WTC11 (cell line): ENCODE results near the gene CHADL. TPM values are rescaled to one million over a fixed set of nuclear protein-coding genes. Genes with fewer than 3 reads are reported as not detected.

Source experiments
- ATAC-seq: fragments of 200-7000 bp; cut with Tn5 transposase; 2 replicates; pipeline ENCODE4 v1.10.0; 2021; ENCODE audit warnings: mild to moderate bottlenecking, moderate library complexity
- CTCF ChIA-PET: fragments of 300-600 bp; sonication (Branson Sonifier 250); formaldehyde crosslinking; loops from one replicate; lab custom pipeline; 2021; ENCODE audit warnings: antibody characterized with exemption; lab: Charles Lee
- POLR2A ChIA-PET: fragments of 350-600 bp; sonication (Branson Sonifier 250); formaldehyde crosslinking; loops from one replicate; lab custom pipeline; 2021; ENCODE audit warnings: antibody characterized with exemption; lab: Charles Lee
- DNase-seq: peaks from one replicate; pipeline ENCODE4 v3.0.0; 2021; ENCODE audit warnings: low spot score
- H3K27ac Mint-ChIP-seq: 2 replicates; pipeline ENCODE4 v1.8.0; 2021; ENCODE audit warnings: mixed read lengths
- H3K27me3 Mint-ChIP-seq: 2 replicates; pipeline ENCODE4 v1.8.0; 2021; ENCODE audit warnings: low read depth, mild to moderate bottlenecking, moderate library complexity, mixed read lengths
- H3K36me3 Mint-ChIP-seq: 2 replicates; pipeline ENCODE4 v1.8.0; 2021; ENCODE audit warnings: mixed read lengths
- H3K4me1 Mint-ChIP-seq: 2 replicates; pipeline ENCODE4 v1.8.0; 2022; ENCODE audit warnings: mixed read lengths
- H3K4me3 Mint-ChIP-seq: 2 replicates; pipeline ENCODE4 v1.8.0; 2021; ENCODE audit warnings: mild to moderate bottlenecking, moderate library complexity, mixed read lengths
- H3K9me3 Mint-ChIP-seq: 2 replicates; pipeline ENCODE4 v1.8.0; 2021; ENCODE audit warnings: mixed read lengths
- CREM ChIP-seq: sonication (generic); formaldehyde crosslinking; IDR thresholded peaks from 2 replicates; pipeline ENCODE4 v1.8.1; 2022; ENCODE audit warnings: mild to moderate bottlenecking, missing genetic modification reagents, moderate library complexity
- FOXK1 ChIP-seq: sonication (generic); formaldehyde crosslinking; IDR thresholded peaks from 2 replicates; pipeline ENCODE4 v1.8.0; 2022; ENCODE audit warnings: mild to moderate bottlenecking, moderate library complexity, missing genetic modification reagents
- FOXP1 ChIP-seq: sonication (generic); formaldehyde crosslinking; IDR thresholded peaks from 2 replicates; pipeline ENCODE4 v1.8.0; 2022; ENCODE audit warnings: missing genetic modification reagents, mild to moderate bottlenecking, moderate library complexity, borderline replicate concordance
- IRF2 ChIP-seq: sonication (generic); formaldehyde crosslinking; IDR thresholded peaks from 2 replicates; pipeline ENCODE4 v1.8.0; 2022; ENCODE audit warnings: low read depth, missing genetic modification reagents, borderline replicate concordance
- MXD4 ChIP-seq: fragments of 250-450 bp; sonication (Bioruptor Pico); IDR thresholded peaks from 2 replicates; pipeline ENCODE4 v1.8.0; 2021; ENCODE audit warnings: mild to moderate bottlenecking, moderate library complexity, borderline replicate concordance
- MYBL2 ChIP-seq: sonication (generic); formaldehyde crosslinking; IDR thresholded peaks from 2 replicates; pipeline ENCODE4 v1.8.1; 2023; ENCODE audit warnings: mild to moderate bottlenecking, moderate library complexity, missing genetic modification reagents
- NFE2L1 ChIP-seq: sonication (generic); formaldehyde crosslinking; IDR thresholded peaks from 2 replicates; pipeline ENCODE4 v1.8.1; 2023; ENCODE audit warnings: missing genetic modification reagents
- RORB ChIP-seq: fragments of 250-450 bp; sonication (Bioruptor Pico); IDR thresholded peaks from 2 replicates; pipeline ENCODE4 v1.9.0; 2021; ENCODE audit warnings: mild to moderate bottlenecking
- TCF7 ChIP-seq: sonication (generic); formaldehyde crosslinking; IDR thresholded peaks from 2 replicates; pipeline ENCODE4 v1.8.0; 2022; ENCODE audit warnings: mild to moderate bottlenecking, low read depth, missing genetic modification reagents, moderate library complexity
- ZNF263 ChIP-seq: sonication (generic); formaldehyde crosslinking; IDR thresholded peaks from 2 replicates; pipeline ENCODE4 v1.8.1; 2022; ENCODE audit warnings: low read depth, mild to moderate bottlenecking, moderate library complexity, missing genetic modification reagents
- ZNF423 ChIP-seq: fragments of 250-450 bp; sonication (Bioruptor Pico); IDR thresholded peaks from 2 replicates; pipeline ENCODE4 v2.1.2; 2022; ENCODE audit warnings: mild to moderate bottlenecking, moderate library complexity
- total RNA-seq: library from RNA; stranded (reverse); gene quantifications from 3 replicates; pipeline ENCODE4 v1.2.3, GENCODE V29; 2021
- TF ChIP-seq, protein P1 (sequence below): fragments of 250-450 bp; sonication (Bioruptor Pico); conservative IDR thresholded peaks from 2 replicates; pipeline ENCODE4 v1.9.0; 2021; ENCODE audit warnings: mild to moderate bottlenecking
- TF ChIP-seq, protein P2 (sequence below): fragments of 200-600 bp; IDR thresholded peaks from 2 replicates; pipeline ENCODE4 v1.8.0; 2022; ENCODE audit warnings: antibody characterized with exemption
- TF ChIP-seq, protein P3 (sequence below): sonication (generic); formaldehyde crosslinking; IDR thresholded peaks from 2 replicates; pipeline ENCODE4 v1.8.0; 2022; ENCODE audit warnings: missing genetic modification reagents
- TF ChIP-seq, protein P4 (sequence below): sonication (generic); formaldehyde crosslinking; IDR thresholded peaks from 2 replicates; pipeline ENCODE4 v1.8.1; 2022; ENCODE audit warnings: low read depth, missing genetic modification reagents, borderline replicate concordance

Gene CHADL
- total RNA-seq, 1 experiment from 2014 or later = 1.2 TPM

DNA sequence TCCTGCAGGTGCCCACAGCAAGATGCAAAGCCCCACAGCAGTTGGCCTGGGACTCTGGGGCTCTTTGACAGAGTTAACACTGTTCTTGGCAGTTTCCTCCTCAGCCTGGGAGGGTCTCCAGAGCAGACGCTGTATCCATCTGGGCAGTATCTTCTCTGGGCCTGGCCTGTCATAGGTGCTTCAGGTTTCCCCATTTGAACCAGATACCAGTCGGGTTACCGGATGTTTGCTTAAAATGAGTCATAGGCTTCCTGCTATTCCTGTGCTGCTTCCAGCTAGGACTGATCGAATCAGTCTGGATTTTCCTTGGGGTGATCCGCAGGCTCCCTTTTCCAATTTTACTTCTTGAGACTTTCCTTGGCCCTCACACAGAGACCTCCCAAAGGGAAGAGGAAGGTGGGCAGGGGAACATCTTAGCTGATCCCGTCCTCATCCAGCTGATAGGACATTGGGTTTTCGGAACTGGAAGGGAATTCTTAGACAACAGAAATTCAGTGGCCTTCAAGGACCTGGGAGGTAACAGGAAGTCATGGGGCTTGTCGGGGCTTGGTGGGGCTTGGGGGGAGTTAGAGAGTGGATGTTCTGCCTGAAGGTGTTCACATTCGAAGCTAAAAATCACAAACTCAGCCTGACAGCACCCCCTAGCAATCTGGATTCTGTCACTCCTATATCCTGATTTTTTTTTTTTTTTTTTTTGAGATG is 47.7 kb upstream of the CHADL start:
- Mint-ChIP-seq H3K36me3 (peaks cover 9% of the 10 kb centered on the region), H3K27me3 (no peaks in the 10 kb centered on the region), H3K4me1 (peaks cover 43% of the 10 kb centered on the region), H3K9me3 (no peaks in the 10 kb centered on the region), H3K27ac (peak overlapping the region; percentile 98), H3K4me3 (peak overlapping the region; percentile 45; the same call in 1 of the 2 replicates)
- TF ChIP-seq ZNF423 (CRISPR knock-in tag) (peak; percentile 44), MYBL2 (no peak), MXD4 (no peak), IRF2 (no peak), RORB (no peak)
- TF ChIP-seq, protein P1, sequence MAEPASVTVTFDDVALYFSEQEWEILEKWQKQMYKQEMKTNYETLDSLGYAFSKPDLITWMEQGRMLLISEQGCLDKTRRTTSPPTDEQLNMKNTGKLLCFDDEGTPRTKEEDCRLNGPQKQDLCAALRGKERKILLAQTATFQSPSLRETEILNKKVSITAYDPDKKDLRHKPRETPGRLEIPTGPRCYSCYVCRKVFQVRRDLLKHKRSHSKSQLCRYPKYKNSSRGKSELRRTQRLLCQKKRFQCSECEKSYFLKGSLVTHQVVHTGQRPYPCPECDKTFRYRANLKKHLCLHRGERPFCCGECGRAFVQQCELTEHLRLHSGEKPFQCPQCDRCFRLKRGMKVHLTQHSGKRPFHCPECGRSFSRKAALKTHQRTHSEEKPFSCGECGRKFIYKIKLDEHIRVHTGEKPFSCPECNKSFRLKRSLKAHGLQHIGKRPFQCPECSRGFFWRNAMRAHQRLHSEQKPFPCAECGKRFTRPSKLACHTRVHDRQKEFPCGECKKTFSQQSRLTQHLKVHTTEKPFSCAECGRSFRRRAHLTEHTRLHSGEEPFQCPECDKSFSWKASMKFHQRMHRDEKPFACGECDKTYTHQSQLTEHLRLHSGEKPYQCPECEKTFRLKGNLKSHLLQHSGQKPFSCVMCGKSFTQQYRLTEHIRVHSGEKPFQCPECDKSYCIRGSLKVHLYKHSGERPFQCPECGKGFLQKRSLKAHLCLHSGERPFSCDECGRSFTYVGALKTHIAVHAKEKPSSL (CRISPR knock-in tag) = no peak
- TF ChIP-seq, protein P2, sequence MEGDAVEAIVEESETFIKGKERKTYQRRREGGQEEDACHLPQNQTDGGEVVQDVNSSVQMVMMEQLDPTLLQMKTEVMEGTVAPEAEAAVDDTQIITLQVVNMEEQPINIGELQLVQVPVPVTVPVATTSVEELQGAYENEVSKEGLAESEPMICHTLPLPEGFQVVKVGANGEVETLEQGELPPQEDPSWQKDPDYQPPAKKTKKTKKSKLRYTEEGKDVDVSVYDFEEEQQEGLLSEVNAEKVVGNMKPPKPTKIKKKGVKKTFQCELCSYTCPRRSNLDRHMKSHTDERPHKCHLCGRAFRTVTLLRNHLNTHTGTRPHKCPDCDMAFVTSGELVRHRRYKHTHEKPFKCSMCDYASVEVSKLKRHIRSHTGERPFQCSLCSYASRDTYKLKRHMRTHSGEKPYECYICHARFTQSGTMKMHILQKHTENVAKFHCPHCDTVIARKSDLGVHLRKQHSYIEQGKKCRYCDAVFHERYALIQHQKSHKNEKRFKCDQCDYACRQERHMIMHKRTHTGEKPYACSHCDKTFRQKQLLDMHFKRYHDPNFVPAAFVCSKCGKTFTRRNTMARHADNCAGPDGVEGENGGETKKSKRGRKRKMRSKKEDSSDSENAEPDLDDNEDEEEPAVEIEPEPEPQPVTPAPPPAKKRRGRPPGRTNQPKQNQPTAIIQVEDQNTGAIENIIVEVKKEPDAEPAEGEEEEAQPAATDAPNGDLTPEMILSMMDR = no peak
- ATAC-seq = no peak; the same call in 1 of the 2 replicates
- ChIA-PET POLR2A (interaction anchor here (0.6 to 0.8 kb wide), 4 partner anchors 94 to 511 kb away, joined by 3 to 4 read pairs (median 4); partner anchors contain the start of gene TEF), CTCF (interaction anchor here (0.5 to 1.7 kb wide), 2 partner anchors 13 to 216 kb away, joined by 4 read pairs; partner anchors contain the start of gene ZC3H7B)
- DNase-seq = no peak

DNA sequence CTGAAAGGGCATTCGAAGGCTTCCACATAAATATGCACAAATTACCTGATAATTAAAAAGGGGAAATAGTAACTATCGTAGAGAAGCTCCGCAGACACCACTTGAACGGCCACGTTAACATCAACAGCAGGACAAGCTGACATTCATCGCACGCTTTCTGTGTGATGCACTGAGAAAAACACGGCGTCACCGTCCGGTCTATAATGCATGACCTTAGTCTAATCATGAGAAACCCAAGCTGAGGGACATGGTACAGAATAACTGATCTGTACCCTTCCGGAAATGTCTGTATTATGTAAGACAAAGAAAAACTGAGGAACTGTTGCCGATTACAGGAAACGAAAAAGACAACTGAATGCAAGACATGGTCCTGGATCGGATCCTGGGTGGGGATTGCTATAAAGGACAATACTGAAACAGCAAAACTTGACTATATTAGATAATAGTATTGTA is 45.9 kb upstream of the CHADL start:
- CTCF ChIA-PET = interaction anchor here (0.8 to 1.2 kb wide), 4 partner anchors 10 to 117 kb away, joined by 3 to 6 read pairs (median 4); partner anchors contain the start of genes TEF and ZC3H7B
- H3K36me3 Mint-ChIP-seq = peaks cover 17% of the 10 kb centered on the region
- POLR2A ChIA-PET = interaction anchor here (0.6 to 2.1 kb wide), 7 partner anchors 15 to 264 kb away, joined by 3 to 10 read pairs (median 3); partner anchors contain the start of genes PHF5A, TEF and ZC3H7B
- H3K4me3 Mint-ChIP-seq = peak overlapping the region; percentile 88
- DNase-seq = no peak
- no peaks in the 10 kb centered on the region for H3K9me3 Mint-ChIP-seq
- ATAC-seq = peak; percentile 0; the same call in 1 of the 2 replicates
- TF ChIP-seq, protein P3, sequence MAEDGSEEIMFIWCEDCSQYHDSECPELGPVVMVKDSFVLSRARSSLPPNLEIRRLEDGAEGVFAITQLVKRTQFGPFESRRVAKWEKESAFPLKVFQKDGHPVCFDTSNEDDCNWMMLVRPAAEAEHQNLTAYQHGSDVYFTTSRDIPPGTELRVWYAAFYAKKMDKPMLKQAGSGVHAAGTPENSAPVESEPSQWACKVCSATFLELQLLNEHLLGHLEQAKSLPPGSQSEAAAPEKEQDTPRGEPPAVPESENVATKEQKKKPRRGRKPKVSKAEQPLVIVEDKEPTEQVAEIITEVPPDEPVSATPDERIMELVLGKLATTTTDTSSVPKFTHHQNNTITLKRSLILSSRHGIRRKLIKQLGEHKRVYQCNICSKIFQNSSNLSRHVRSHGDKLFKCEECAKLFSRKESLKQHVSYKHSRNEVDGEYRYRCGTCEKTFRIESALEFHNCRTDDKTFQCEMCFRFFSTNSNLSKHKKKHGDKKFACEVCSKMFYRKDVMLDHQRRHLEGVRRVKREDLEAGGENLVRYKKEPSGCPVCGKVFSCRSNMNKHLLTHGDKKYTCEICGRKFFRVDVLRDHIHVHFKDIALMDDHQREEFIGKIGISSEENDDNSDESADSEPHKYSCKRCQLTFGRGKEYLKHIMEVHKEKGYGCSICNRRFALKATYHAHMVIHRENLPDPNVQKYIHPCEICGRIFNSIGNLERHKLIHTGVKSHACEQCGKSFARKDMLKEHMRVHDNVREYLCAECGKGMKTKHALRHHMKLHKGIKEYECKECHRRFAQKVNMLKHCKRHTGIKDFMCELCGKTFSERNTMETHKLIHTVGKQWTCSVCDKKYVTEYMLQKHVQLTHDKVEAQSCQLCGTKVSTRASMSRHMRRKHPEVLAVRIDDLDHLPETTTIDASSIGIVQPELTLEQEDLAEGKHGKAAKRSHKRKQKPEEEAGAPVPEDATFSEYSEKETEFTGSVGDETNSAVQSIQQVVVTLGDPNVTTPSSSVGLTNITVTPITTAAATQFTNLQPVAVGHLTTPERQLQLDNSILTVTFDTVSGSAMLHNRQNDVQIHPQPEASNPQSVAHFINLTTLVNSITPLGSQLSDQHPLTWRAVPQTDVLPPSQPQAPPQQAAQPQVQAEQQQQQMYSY (CRISPR knock-in tag) = peak; percentile 85
- no peak for TF ChIP-seq ZNF263 (CRISPR knock-in tag)
- no peaks in the 10 kb centered on the region for H3K27me3 Mint-ChIP-seq
- H3K27ac Mint-ChIP-seq = peak overlapping the region; percentile 99
- peaks cover 49% of the 10 kb centered on the region for H3K4me1 Mint-ChIP-seq

DNA sequence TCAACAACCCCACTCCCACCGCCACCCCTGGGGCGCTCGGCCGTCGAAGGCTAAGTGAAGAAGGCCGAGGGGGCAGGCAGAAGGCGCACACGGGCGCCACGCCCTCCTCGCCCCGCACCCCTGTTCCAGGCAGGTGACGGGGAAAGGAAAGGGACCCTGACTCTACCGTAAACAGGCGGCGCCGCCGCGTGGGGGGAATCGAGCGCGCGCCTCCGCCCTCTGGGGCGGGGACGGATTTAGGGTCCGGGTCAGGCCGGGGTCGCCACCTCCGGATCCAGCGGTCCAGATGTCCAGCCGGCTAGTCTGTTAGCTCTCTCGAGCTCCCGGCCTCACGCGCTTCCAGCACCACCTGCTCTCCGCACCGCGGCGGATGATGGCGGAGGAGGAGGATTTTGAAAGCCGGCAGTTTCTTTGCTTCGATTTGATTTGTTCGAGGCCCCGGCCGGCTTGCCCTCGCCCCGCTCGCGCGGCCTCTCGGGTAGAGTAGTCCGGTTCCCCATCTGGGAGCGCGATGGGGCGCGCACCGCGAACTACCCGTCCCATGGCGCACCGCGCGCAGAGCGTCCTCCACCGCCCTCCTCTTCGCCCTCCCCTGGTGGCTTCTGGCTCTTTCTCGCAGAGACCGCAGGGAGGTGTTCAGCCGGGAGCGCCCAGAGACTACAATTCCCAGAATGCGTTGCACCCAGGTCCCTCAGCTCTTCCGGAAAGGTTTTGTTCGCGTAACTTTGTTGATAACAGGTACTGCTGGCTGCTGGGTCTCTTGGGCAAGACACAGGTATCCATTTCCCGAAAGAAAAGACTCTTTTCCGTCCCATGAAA is 45.3 kb upstream of the CHADL start, which contains the start of gene RANGAP1:
Gene RANGAP1 (minus strand): TSS at position 368 of the 819 bp plus-strand sequence. CDS start 5,143 bp downstream, outside the sequence.
- H3K4me1 Mint-ChIP-seq = peaks cover 47% of the 10 kb centered on the region
- POLR2A ChIA-PET = interaction anchor here (0.6 to 2.1 kb wide), 9 partner anchors 16 to 264 kb away, joined by 3 to 10 read pairs (median 3); partner anchors contain the start of genes PHF5A, TEF and ZC3H7B
- CTCF ChIA-PET = interaction anchor here (0.6 to 1.2 kb wide), 6 partner anchors 11 to 324 kb away, joined by 3 to 6 read pairs (median 4); partner anchors contain the start of genes TEF and ZC3H7B
- TF ChIP-seq FOXP1 (peak; percentile 60; the same call in 1 of the 2 replicates), FOXK1 (peak; percentile 81), NFE2L1 (CRISPR knock-in tag) (peak; percentile 61; the same call in 1 of the 2 replicates), CREM (CRISPR knock-in tag) (peak; percentile 36; the same call in 1 of the 2 replicates), TCF7 (0 out of 2 replicates have a peak, but pooled peaks have one; percentile 41)
- TF ChIP-seq, protein P4, sequence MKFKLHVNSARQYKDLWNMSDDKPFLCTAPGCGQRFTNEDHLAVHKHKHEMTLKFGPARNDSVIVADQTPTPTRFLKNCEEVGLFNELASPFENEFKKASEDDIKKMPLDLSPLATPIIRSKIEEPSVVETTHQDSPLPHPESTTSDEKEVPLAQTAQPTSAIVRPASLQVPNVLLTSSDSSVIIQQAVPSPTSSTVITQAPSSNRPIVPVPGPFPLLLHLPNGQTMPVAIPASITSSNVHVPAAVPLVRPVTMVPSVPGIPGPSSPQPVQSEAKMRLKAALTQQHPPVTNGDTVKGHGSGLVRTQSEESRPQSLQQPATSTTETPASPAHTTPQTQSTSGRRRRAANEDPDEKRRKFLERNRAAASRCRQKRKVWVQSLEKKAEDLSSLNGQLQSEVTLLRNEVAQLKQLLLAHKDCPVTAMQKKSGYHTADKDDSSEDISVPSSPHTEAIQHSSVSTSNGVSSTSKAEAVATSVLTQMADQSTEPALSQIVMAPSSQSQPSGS = no peak

More for the DNA sequence above, 45.3 kb upstream of the CHADL start, which contains the start of gene RANGAP1:
- no peaks in the 10 kb centered on the region for H3K9me3 Mint-ChIP-seq
- H3K27ac Mint-ChIP-seq = peak within 1 kb of the TSS; percentile 99
- H3K4me3 Mint-ChIP-seq = peak within 1 kb of the TSS; percentile 88
- peaks cover 22% of the 10 kb centered on the region for H3K36me3 Mint-ChIP-seq
- DNase-seq (peak; percentile 99), ATAC-seq (peak; percentile 98)
- H3K27me3 Mint-ChIP-seq = no peaks in the 10 kb centered on the region
